SH-SY5Y (cell line): ENCODE results near the gene CACNA2D4.

ENCODE experiments used
- GATA2 ChIP-seq: IDR thresholded peaks from 2 replicates; pipeline ENCODE4 v1.6.1; 2011; ENCODE audit warnings: mild to moderate bottlenecking, low read depth, low read length
- GATA3 ChIP-seq: IDR thresholded peaks from 2 replicates; pipeline ENCODE4 v1.6.1; 2011; ENCODE audit warnings: low read depth, mild to moderate bottlenecking, low read length, moderate library complexity

The CACNA2D4 gene

GRCh38 chr12:1915082-1915968 lies 3.1 kb downstream of the CACNA2D4 start:
- TF ChIP-seq GATA2 (no peak), GATA3 (no peak)

- TF ChIP-seq GATA3 (no peak), GATA2 (no peak)
These were observed 4.1 kb downstream of the CACNA2D4 start for GRCh38 chr12:1914114-1914911.

GRCh38 chr12:1913377-1914113 lies 4.9 kb downstream of the CACNA2D4 start:
- no peak for TF ChIP-seq GATA2
- TF ChIP-seq GATA3: no peak

- TF ChIP-seq GATA2 (no peak), GATA3 (no peak)
These were observed 5.7 kb downstream of the CACNA2D4 start for GRCh38 chr12:1912580-1913376.

- TF ChIP-seq GATA3 (no peak), GATA2 (no peak)
These were observed 6.6 kb downstream of the CACNA2D4 start for GRCh38 chr12:1911598-1912575.

- TF ChIP-seq GATA3 (no peak), GATA2 (no peak)
These were observed 8.0 kb downstream of the CACNA2D4 start for GRCh38 chr12:1910468-1910867.

- TF ChIP-seq GATA2: no peak
- no peak for TF ChIP-seq GATA3
These were observed 9.7 kb downstream of the CACNA2D4 start for GRCh38 chr12:1908758-1909157.

GRCh38 chr12:1907652-1908611 lies 10.5 kb downstream of the CACNA2D4 start:
- TF ChIP-seq GATA2 (no peak), GATA3 (no peak)

- TF ChIP-seq GATA2: no peak
- TF ChIP-seq GATA3: no peak
These were observed 11.9 kb downstream of the CACNA2D4 start for GRCh38 chr12:1906579-1906978.

- TF ChIP-seq GATA2: no peak
- no peak for TF ChIP-seq GATA3
These were observed 13.6 kb downstream of the CACNA2D4 start for GRCh38 chr12:1904875-1905274.

- TF ChIP-seq GATA2 (no peak), GATA3 (no peak)
These were observed 21.5 kb downstream of the CACNA2D4 start for GRCh38 chr12:1896964-1897363.
